ENCODE data around the gene LRCH3.

DNA sequence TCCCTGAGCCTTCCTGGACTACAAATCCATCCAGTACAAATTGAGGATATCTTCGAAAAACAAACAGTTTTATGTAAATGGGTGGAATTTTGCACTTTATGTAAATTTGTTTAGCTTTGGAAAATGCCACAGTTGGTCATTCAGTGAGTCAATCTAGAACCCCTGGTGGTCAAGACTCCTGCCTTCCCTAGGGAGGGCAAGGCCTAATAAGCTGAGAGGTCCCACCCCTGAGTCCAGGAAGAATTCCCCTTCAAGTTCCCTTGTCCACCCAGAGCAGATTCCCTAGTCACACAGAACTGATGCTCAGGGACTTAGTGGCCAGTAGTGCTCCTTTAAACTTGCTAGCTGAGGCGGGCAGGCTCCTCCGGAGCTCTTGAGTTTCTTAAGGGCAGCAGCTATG is 48.3 kb upstream of the LRCH3 start:
- no peak for TF ChIP-seq POLR2A (IDR thresholded peaks at IDR 0.05)
- TF ChIP-seq, protein P1, sequence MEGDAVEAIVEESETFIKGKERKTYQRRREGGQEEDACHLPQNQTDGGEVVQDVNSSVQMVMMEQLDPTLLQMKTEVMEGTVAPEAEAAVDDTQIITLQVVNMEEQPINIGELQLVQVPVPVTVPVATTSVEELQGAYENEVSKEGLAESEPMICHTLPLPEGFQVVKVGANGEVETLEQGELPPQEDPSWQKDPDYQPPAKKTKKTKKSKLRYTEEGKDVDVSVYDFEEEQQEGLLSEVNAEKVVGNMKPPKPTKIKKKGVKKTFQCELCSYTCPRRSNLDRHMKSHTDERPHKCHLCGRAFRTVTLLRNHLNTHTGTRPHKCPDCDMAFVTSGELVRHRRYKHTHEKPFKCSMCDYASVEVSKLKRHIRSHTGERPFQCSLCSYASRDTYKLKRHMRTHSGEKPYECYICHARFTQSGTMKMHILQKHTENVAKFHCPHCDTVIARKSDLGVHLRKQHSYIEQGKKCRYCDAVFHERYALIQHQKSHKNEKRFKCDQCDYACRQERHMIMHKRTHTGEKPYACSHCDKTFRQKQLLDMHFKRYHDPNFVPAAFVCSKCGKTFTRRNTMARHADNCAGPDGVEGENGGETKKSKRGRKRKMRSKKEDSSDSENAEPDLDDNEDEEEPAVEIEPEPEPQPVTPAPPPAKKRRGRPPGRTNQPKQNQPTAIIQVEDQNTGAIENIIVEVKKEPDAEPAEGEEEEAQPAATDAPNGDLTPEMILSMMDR (IDR thresholded peaks at IDR 0.05) = no peak
